HG03064 (cell line): ENCODE measurements around the gene ATP13A3.

ENCODE experiments used
- ATAC-seq: cut with Tn5 transposase; IDR thresholded peaks from one replicate; pipeline ENCODE4 v1.9.1; 2021; ENCODE audit warnings: low read depth; ENCODE audit not compliant: unreplicated experiment

Gene ATP13A3

GRCh38 chr3:194446754-194447153 is 40.0 kb downstream of the ATP13A3 start:
- ATAC-seq, result no peak

- ATAC-seq, result no peak
Measured at GRCh38 chr3:194446172-194446571, 40.6 kb downstream of the ATP13A3 start.

DNA sequence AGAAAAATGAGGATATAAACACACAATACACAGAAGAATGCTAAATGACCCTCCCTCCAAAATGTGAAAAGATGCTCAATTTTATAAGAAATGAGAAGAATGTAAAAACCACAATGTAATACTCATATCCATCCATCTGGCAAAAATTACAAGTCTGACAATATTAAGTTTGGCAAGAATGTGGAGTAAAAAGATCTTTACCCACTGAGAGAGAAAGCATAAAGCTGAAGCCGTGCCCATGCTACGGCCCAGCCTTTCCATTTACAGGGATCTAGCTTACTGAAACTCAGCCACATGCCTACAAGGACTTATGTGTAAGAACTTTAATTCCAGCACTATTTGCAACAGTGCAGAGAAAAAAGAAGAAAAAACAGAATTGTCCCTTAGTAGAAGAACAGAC is 42.9 kb downstream of the ATP13A3 start:
- ATAC-seq, result no peak

DNA sequence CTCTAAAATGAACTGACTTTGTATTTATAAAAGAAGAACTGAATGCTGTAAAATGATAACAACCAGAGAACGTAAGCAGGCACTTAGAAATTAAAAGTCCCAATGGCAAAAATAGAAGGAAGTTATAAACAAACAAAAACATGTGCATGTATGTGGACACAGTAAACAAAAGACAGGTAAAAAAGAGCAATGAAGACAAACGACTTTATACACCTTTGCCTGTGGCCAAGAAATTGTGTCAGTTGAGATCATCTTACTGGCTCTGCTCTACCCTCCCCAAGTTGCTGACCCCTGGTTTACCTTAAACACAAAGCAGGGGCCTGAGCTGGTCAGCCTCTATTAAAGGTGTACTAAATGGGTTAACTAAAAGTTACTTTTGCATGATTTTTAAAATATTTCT is 46.0 kb downstream of the ATP13A3 start:
- no peak for ATAC-seq

DNA sequence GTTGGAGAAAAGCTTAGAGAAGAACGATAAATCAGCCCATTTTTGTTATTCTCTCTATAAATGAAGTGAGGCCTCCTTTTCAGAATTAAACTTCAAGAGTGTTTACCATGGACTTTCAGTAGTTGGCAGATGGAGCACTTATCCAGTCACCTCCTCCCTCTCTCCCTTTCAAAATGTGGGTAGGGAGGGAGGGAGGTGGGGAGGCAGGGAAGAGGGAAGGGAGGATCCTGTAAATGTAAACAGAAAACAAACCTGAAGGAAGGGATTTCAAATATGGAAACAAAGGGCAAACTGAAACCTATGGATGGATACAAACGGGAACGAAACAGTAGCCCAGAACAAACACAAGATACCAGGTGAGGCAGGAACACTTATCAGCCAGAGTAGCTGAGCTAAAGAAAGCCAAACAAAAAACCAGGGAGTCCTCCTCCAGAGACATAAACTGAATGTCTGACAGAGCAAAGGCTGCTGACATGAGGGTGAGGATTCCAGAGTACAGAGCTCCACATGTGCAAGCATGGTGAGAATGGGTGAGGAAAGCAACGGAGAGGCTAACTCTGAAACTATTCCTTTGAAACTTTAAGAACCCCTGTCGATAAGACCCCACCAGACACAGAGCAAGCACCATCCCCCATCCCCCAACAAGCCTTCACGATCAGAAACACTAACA is 46.8 kb downstream of the ATP13A3 start:
- ATAC-seq, result no peak

- no peak for ATAC-seq
Measured at GRCh38 chr3:194434503-194434902, 52.3 kb downstream of the ATP13A3 start.

GRCh38 chr3:194431554-194431953 is 55.2 kb downstream of the ATP13A3 start:
- ATAC-seq, result no peak

DNA sequence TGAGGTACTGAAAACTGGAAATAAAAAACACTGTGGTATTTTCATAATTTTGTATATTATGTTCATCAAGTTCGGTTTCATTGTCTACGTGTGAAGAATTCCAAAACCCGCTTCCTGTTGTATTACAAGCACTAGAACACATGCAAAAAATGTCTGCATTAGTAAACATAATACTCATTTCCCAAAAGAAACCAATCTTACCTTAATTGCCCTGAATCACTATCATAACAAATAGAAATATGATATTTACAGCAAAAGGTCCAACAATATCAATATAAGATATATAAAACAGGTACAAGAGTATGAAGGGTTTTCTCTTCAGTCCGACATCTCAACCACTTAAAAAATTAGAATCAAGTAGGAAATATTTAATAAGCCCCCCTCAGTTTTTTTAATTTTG is 61.4 kb downstream of the ATP13A3 start:
- ATAC-seq, result no peak

DNA sequence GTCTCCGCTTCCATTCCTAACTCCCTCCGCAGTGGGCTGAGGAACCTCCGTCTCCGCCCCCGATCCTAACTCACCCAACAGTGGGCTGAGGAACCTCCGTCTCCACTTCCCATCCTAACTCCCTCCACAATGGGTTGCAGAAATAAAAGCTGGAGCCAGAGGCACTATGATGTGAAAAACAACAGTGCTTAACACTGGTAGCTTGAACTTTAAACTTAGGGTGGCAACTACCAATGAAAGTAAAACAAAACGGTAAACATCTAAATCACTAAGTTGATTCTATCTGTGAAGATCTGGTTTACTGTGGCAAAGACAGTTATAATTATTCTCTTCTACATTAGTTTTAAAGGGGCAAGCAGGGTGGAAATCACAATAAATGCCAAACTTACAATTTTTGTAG is 61.8 kb downstream of the ATP13A3 start:
- no peak for ATAC-seq

DNA sequence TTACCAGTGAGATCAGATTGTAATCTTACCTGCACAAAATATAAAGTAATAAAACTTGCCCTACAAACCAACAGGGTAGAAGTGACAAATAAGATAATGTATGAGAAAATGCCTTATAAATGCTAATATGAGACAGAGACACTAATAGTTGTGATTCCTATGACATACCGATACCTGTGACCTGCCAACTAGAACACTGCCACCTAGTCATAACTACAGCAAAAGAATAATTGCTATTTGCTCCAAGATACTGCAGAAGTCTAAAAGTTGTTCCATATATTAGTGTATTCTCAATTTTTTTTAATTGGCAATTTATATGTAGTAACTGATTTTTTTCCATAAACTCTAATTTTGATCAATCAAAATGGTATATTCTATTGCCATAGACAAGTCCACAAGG is 62.4 kb downstream of the ATP13A3 start:
- no peak for ATAC-seq

DNA sequence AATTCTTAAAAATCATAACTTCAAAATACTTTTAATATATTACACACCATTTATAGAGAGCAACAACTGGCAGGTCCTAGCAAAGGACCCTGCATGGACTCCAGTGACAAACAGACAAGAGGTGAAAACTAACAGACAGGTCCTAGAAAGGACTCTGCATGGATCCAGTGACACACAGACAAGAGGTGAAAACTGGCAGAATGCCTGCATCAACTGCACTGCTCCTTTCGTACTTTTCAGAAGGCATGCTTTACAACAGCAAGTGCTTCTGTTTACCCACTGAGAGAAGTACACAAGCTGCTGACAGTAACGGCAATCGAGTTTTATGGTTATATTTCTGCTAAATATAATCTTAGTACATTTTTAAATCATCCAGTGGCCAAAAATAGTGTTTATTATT is 63.5 kb downstream of the ATP13A3 start:
- no peak for ATAC-seq

- ATAC-seq, result no peak
Measured at GRCh38 chr3:194422188-194422587, 64.6 kb downstream of the ATP13A3 start.

DNA sequence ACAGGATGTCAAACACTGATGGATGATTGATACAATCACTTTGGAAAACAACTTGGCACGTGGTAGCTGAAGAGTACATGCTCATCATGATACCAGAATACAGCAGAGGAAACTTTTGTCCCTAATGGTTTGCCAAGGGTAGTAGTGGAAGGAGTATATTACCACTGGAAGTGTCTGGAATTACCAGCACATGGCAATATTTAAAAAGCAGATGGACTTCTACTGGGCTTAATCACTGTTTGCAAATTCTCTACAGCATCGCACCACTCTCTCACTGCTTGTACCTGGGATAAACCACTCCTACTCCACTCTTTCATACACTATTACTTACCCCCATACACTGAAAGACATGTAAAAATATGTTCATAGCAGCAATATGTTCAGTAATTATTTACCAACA is 68.1 kb downstream of the ATP13A3 start:
- ATAC-seq, result no peak

DNA sequence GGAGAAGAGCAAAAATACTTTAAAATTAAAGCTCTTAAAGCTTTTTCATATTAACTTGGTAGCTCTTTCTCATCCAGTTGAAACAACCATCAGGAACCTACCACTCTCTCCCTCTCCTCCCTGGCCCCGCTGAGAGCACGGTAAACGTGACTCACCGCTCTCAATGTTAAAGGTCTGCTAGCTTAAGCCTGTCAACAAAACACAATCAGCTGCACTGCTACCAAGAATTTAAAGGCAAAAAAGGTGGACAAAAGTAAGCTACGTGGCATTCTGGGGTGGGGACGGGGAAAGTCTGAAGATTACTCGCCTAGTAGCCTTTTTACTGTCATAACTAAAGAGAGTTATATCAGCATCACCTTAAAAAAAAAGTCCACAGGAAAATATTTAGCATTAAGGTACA is 79.4 kb downstream of the ATP13A3 start:
- no peak for ATAC-seq

- ATAC-seq, result no peak
Measured at GRCh38 chr3:194405766-194406165, 81.0 kb downstream of the ATP13A3 start.

- no peak for ATAC-seq
Measured at GRCh38 chr3:194404365-194405140, 82.2 kb downstream of the ATP13A3 start.

GRCh38 chr3:194401868-194402329 is 84.9 kb downstream of the ATP13A3 start:
- no peak for ATAC-seq

- no peak for ATAC-seq
Measured at GRCh38 chr3:194401346-194401745, 85.5 kb downstream of the ATP13A3 start.

DNA sequence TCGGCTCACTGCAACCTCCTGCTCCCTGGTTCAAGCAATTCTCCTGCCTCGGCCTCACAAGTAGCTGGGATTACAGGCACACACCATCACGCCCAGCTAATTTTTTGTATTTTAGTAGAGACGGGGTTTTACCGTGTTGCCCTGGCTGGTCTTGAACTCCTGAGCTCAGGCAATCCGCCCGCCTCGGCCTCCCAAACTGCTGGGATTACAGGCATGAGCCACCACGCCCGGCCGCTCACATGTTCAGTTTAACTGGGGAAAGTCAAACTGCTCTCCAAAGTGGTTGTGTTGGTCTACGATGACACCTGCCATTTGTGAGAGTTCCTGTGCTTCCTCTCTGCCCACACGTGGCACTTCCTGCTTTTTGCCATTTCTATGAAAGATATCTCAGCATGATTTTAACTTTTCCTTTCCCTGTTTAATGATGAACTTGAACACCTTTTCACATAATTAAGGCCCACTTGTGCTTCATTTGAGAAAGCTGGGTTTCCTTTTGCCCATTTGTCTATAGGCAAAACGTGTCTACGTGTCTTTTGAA is 86.9 kb downstream of the ATP13A3 start:
- no peak for ATAC-seq

- no peak for ATAC-seq
Measured at GRCh38 chr3:194399166-194399565, 87.6 kb downstream of the ATP13A3 start, which contains the start of gene GP5. Gene GP5, minus strand, starts transcription at chr3:194399266. Its CDS starts 984 bp downstream, at chr3:194398282.

- no peak for ATAC-seq
Measured at GRCh38 chr3:194397757-194398312, 89.0 kb downstream of the ATP13A3 start.
